Activated CD8-positive, alpha-beta memory T cell treated with anti-CD3 and anti-CD28 coated beads, Interleukin-2, amount 50 U/mL, for 48 hours (primary cell): ENCODE measurements around the gene ACAT1.
"Not testable (repeated sequence)": the region's sequence is repeated elsewhere in the genome, so short reads cannot be mapped to it uniquely, and the experiment has no call there.

Source experiments
- DNase-seq: peaks from one replicate; pipeline ENCODE4 v3.0.0-alpha.2; 2020

ACAT1 gene

GRCh38 chr11:108147150-108147549, 25.8 kb downstream of the ACAT1 start:
- DNase-seq, result no peak

GRCh38 chr11:108148556-108148955, 27.2 kb downstream of the ACAT1 start:
- DNase-seq, result no peak

- DNase-seq, result no peak
These were observed 33.2 kb downstream of the ACAT1 start for GRCh38 chr11:108154591-108154990.

DNA sequence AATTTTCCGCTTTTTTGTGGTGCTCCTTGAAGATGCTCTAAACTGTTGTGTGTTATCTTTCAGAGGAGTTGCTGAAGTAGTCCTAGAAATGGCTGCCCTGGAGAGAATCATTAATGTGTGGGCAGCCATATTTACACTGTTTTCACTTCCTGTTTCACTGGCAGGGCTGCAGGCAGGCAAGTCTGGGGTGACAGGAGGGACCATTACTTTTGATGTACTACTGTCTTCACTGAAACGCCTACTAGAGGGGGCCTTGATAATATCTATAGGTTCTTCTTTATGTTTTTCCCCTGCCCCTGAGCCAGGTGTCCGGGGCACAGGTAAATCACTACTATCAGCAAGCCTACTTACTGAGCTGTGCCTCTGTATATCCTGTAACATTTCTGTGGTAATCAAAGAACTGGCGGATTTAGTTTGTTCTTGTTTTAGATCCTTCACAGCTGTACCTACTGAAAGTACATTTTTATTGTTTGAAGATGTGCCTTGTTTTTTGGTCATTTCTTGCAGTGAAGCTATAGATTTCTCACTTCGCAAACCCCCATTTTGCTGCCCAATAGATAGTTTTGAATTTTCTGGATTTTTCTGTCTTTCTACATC, 39.7 kb downstream of the ACAT1 start:
- DNase-seq, result no peak

GRCh38 chr11:108162878-108163277, 41.5 kb downstream of the ACAT1 start:
- DNase-seq, result not testable (repeated sequence)

DNA sequence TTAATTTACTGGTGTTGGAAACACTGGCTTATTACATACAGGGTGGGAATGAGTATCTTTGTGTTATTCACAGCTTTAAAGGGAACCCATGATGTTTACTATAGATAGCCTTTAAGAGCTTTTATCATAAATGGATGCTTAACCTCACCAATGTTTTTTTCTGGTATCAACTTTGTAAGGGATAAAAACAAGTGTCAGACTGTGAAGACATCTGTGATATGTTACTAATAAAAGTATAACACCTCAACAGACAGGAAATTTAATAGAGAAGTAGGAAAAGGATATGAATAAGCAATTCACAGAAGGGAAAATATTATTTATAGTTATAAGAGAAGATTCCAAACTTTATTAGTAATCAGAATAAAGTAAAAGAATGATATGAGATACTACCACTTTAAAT, 46.3 kb downstream of the ACAT1 start:
- DNase-seq, result no peak

DNA sequence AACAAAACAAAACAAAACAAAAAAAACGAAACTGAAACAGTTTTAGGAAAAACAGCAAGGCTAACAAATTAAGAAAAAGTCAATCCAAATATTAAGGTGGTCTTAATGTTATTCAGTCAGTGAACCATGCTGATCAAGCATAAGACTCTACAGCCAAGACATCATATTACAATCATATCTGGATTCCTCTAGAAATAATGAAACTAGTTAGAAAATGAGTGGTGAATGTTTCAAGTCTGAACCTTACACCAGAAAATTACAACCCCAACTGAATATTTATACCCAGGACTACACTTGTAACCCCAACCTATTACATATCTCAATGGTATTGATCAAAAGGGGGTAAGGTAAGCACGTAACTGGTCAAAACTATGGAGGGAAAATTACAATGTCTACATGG, 48.8 kb downstream of the ACAT1 start:
- DNase-seq, result no peak

- no peak for DNase-seq
These were observed 56.2 kb downstream of the ACAT1 start for GRCh38 chr11:108177570-108177969.

DNA sequence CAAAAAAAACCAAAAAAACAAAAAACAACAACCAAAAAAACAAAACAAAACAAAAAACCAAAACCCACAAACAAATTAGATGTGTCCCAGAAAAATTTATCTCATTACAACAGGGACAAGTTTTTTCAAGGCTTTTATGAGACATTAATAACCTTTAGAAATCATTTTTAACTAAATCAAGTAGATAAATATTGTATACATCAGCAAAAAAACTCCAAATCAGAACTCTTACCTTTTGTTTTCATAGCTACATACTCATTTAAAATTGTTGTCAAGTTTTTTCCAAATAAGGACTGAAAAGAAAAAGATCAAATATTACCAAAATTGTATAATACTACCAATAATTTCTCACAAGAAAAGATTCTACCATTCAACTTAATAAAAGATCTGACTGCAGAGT, 72.4 kb downstream of the ACAT1 start:
- no peak for DNase-seq

DNA sequence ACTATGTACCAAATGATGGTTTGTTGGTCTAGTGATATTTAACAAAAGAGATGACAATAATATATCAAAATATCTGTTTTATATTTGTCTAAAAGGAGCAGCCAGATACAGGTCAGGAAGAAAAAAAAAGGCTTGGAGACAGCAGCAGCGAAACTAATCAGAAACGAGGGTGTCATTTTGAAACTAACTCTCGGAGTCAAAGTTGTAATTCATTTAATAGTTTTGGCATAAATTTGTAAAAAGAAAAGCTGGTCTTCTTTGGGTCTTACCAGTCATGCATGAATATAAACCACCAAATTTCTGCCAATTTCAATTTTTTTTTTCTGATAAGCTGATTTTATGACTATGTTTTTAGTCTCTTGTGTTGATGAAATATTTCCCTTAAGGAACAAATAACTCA, 75.5 kb downstream of the ACAT1 start:
- no peak for DNase-seq
